Measurements from ENCODE around the gene ANGPTL4. TPM values are rescaled to one million over a fixed set of nuclear protein-coding genes. Genes with fewer than 3 reads are reported as not detected.

The ANGPTL4 gene
- total and polyA plus RNA-seq, 2 experiments from 2014 or later = 1.9 to 2.2 TPM

- TF ChIP-seq ZNF462 (CRISPR knock-in tag; IDR thresholded peaks at IDR 0.05) (no peak), POLR2AphosphoS5 (IDR thresholded peaks at IDR 0.05; ENCODE audit: low read depth) (no peak), EZH2 (IDR thresholded peaks at IDR 0.05; ENCODE audit: low read depth, unreplicated experiment) (no peak), ZNF331 (CRISPR knock-in tag; IDR thresholded peaks at IDR 0.05; ENCODE audit: low read depth) (no peak), JUNB (IDR thresholded peaks at IDR 0.05; ENCODE audit: unreplicated experiment) (no peak), NANOG (IDR thresholded peaks at IDR 0.05; ENCODE audit: borderline replicate concordance) (no peak)
- TF ChIP-seq, protein P1, sequence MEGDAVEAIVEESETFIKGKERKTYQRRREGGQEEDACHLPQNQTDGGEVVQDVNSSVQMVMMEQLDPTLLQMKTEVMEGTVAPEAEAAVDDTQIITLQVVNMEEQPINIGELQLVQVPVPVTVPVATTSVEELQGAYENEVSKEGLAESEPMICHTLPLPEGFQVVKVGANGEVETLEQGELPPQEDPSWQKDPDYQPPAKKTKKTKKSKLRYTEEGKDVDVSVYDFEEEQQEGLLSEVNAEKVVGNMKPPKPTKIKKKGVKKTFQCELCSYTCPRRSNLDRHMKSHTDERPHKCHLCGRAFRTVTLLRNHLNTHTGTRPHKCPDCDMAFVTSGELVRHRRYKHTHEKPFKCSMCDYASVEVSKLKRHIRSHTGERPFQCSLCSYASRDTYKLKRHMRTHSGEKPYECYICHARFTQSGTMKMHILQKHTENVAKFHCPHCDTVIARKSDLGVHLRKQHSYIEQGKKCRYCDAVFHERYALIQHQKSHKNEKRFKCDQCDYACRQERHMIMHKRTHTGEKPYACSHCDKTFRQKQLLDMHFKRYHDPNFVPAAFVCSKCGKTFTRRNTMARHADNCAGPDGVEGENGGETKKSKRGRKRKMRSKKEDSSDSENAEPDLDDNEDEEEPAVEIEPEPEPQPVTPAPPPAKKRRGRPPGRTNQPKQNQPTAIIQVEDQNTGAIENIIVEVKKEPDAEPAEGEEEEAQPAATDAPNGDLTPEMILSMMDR (conservative IDR thresholded peaks at IDR 0.05; ENCODE audit: low read depth in 2 of 2) = no peak
These were observed 47.4 kb upstream of the ANGPTL4 start (continued) for GRCh38 chr19:8316351-8317125.

Data from GM23338 (cell line).